ENCODE data around the gene SLC39A5.
"Not testable (repeated sequence)": the region's sequence is repeated elsewhere in the genome, so short reads cannot be mapped to it uniquely, and the experiment has no call there.

The SLC39A5 gene

GRCh38 chr12:56247923-56248322 lies 18.1 kb downstream of the SLC39A5 start:
- no peak for DNase-seq (ENCODE audit: low spot score)

- DNase-seq (ENCODE audit: low spot score) = no peak
These were observed 18.9 kb downstream of the SLC39A5 start for GRCh38 chr12:56248711-56249110.

- DNase-seq (ENCODE audit: low spot score) = no peak
These were observed 22.8 kb downstream of the SLC39A5 start for GRCh38 chr12:56252649-56253048.

- DNase-seq (ENCODE audit: low spot score) = no peak
These were observed 23.2 kb downstream of the SLC39A5 start for GRCh38 chr12:56253091-56253490.

GRCh38 chr12:56255671-56256070 lies 25.8 kb downstream of the SLC39A5 start:
- DNase-seq (ENCODE audit: low spot score) = no peak

GRCh38 chr12:56256326-56256960 lies 26.6 kb downstream of the SLC39A5 start:
- DNase-seq (ENCODE audit: low spot score) = no peak

GRCh38 chr12:56257071-56257470 lies 27.2 kb downstream of the SLC39A5 start:
- DNase-seq (ENCODE audit: low spot score) = no peak

GRCh38 chr12:56257491-56258067 lies 27.7 kb downstream of the SLC39A5 start:
- DNase-seq (ENCODE audit: low spot score) = no peak

- peak; percentile 83 for DNase-seq (ENCODE audit: low spot score)
These were observed 28.4 kb downstream of the SLC39A5 start, which contains the start of gene ANKRD52 for GRCh38 chr12:56258068-56258819. Gene ANKRD52, minus strand, starts transcription at chr12:56258384. Its CDS starts 115 bp downstream, at chr12:56258269.

- no peak for DNase-seq (ENCODE audit: low spot score)
These were observed 29.0 kb downstream of the SLC39A5 start for GRCh38 chr12:56258820-56259183.

GRCh38 chr12:56260380-56260779 lies 30.5 kb downstream of the SLC39A5 start:
- DNase-seq (ENCODE audit: low spot score) = no peak

- no peak for DNase-seq (ENCODE audit: low spot score)
These were observed 31.1 kb downstream of the SLC39A5 start for GRCh38 chr12:56260921-56261320.

- DNase-seq (ENCODE audit: low spot score) = no peak
These were observed 31.8 kb downstream of the SLC39A5 start for GRCh38 chr12:56261503-56262232.

GRCh38 chr12:56262955-56263354 lies 33.1 kb downstream of the SLC39A5 start:
- not testable (repeated sequence) for DNase-seq (ENCODE audit: low spot score)

- not testable (repeated sequence) for DNase-seq (ENCODE audit: low spot score)
These were observed 36.3 kb downstream of the SLC39A5 start for GRCh38 chr12:56266068-56266692.

GRCh38 chr12:56266693-56267442 lies 37.0 kb downstream of the SLC39A5 start, which contains the start of gene COQ10A:
Gene COQ10A, plus strand, starts transcription at chr12:56266942. Its CDS starts 177 bp downstream, at chr12:56267119.
- peak; percentile 94 for DNase-seq (ENCODE audit: low spot score)

GRCh38 chr12:56267443-56268071 lies 37.7 kb downstream of the SLC39A5 start:
- no peak for DNase-seq (ENCODE audit: low spot score)

GRCh38 chr12:56271031-56271430 lies 41.2 kb downstream of the SLC39A5 start:
- peak; percentile 65 for DNase-seq (ENCODE audit: low spot score)

- not testable (repeated sequence) for DNase-seq (ENCODE audit: low spot score)
These were observed 42.6 kb downstream of the SLC39A5 start for GRCh38 chr12:56272468-56272867.

GRCh38 chr12:56274299-56274698 lies 44.4 kb downstream of the SLC39A5 start:
- no peak for DNase-seq (ENCODE audit: low spot score)

- DNase-seq (ENCODE audit: low spot score) = no peak
These were observed 49.1 kb downstream of the SLC39A5 start for GRCh38 chr12:56278905-56279304.
